HG03108 (cell line): ENCODE results near the gene VEGFC.

Experiments
- ATAC-seq: cut with Tn5 transposase; IDR thresholded peaks from one replicate; pipeline ENCODE4 v1.9.1; 2021; ENCODE audit warnings: moderate library complexity; ENCODE audit not compliant: unreplicated experiment

The VEGFC gene

GRCh38 chr4:176799653-176800052, 6.9 kb upstream of the VEGFC start:
- ATAC-seq = no peak

DNA sequence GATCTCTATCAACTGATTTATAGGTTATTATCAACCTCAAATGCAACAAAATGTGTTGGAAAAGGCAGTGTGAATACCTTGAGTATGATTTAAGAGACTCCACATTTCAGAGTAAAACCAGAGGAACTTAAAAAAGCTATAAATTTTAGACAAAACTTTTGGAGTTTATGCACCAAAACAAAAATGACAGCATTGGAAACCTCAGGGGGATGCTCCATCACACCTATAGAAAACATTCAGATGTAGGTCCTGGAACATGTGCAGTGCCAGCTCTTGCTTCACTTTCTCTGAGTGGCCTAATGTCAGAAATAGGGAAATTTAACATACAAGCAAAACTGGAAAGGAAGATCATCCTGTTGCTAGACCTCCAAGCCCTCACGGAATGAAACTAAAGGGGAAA, 5.8 kb upstream of the VEGFC start:
- no peak for ATAC-seq

GRCh38 chr4:176795441-176795840, 2.7 kb upstream of the VEGFC start:
- no peak for ATAC-seq

- no peak for ATAC-seq
Measured at GRCh38 chr4:176794651-176795050, 1.9 kb upstream of the VEGFC start.

- ATAC-seq = no peak
Measured at GRCh38 chr4:176794151-176794550, 1.4 kb upstream of the VEGFC start.

GRCh38 chr4:176793060-176793605, 411 bp upstream of the VEGFC start:
- no peak for ATAC-seq

GRCh38 chr4:176791591-176792325, 964 bp downstream of the VEGFC start:
- ATAC-seq = no peak

GRCh38 chr4:176790398-176790797, 2.3 kb downstream of the VEGFC start:
- ATAC-seq = no peak

DNA sequence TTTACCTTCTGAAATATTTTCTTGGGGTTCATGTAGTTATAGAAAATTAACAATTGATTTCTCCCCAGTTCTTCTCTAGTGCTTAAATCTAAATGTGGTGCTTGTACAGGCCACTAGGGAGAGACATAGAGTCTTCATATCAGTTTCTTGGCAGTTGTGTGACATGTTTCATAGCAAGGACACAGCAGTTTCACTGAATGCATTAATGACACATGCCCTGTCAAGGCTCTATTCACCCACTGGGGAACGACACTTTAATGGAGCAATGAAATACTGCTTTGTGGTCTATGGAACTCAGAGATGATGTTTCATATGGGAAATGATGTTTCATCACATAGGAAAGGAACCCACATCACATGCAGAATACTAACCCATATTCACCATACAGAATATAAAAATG, 2.8 kb downstream of the VEGFC start:
- no peak for ATAC-seq

- no peak for ATAC-seq
Measured at GRCh38 chr4:176788971-176789370, 3.8 kb downstream of the VEGFC start.

DNA sequence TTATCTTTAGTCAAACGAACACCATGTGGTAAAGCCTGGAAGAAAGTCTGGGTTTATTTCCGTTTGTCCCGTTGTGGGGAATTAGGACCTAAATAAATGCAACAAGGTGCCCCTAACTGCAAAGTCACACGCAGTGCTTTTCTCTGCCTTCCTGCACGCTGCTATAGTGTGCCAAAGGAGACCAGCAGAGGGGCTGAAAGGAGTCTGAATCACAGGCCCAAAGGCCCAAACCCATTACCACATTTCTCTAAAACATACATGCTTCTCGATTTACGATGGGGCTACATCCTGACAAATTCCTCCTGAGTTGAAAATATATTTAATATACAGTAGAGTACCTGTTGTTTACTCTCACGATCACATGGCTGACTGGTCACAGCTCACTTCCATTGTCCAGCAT, 4.5 kb downstream of the VEGFC start:
- no peak for ATAC-seq

- no peak for ATAC-seq
Measured at GRCh38 chr4:176784816-176785215, 7.9 kb downstream of the VEGFC start.

DNA sequence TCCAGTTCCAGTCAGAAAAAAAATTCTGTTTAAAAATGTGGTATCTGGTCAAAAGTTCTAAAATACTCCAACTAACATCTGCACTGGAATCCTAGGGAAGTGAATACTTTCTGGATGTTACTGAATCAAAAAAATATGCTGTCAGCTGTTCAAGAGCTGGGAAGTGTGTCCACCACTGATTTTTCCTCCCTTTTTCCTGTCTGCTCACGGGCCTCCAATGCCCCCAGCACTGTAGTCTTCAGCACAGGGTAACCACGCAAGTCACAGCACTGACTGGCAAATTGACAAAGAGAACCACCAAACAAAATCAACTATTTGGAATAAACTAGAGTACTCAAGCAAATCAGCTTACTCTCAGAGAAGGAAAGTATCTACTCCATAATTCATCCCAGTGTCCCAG, 9.9 kb downstream of the VEGFC start:
- ATAC-seq = no peak

DNA sequence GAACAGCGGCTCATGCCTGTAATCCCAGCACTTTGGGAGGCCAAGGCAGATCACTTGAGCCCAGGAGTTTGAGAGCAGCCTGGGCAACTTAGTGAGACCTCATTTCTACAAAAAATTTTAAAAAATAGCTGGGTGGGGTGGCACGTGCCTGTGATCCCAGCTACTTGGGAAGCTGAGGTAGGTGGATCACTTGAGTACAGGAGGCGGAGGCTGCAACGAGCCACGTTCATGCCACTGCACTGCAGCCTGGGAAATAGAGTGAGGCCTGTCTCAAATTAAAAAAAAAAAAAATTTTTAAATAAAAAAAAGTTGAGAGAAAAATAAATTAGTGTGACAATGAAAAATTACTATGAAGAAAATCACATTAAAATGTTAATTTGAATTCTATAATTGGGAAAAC, 10.5 kb downstream of the VEGFC start:
- no peak for ATAC-seq

GRCh38 chr4:176781739-176782100, 11.0 kb downstream of the VEGFC start:
- no peak for ATAC-seq

GRCh38 chr4:176780995-176781738, 11.6 kb downstream of the VEGFC start:
- ATAC-seq = no peak

GRCh38 chr4:176779421-176779820, 13.3 kb downstream of the VEGFC start:
- ATAC-seq = no peak

DNA sequence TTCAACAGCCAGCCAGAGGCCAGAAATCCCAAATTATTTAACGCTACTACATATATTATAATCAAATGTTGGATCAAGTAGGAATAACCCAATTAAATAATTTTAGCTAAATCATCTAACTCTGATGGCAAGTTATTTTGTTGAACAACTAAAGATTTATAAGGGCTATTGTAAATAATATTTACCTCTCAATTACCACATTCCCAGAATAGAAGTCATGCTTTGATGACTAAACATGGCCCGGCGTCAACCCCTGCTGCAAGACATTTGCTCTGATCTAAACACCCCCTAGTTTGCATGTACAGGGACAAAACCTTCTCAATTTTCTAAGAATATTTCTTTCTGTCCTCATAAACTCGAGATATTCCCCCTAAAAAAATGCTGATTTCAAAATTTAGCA, 14.2 kb downstream of the VEGFC start:
- no peak for ATAC-seq

- ATAC-seq = no peak
Measured at GRCh38 chr4:176778063-176778462, 14.7 kb downstream of the VEGFC start.

DNA sequence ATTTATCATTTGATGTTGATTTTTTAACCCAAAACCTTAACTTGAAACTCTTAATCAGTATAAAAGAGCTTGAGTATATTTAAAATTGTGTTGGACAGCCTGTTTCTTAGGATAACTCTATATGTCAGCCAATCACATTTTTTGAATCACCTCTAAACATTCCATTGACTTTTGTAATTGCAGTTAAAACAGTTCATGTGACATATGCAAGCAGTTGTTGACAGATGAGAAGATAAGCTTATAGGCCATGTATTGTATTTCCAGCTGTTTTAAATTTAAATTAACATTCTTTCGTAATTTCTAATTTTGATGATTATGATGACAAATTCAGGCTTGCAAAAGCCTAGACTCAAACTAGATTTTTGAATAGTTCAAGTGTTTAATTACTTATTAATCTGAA, 17.4 kb downstream of the VEGFC start:
- no peak for ATAC-seq

- no peak for ATAC-seq
Measured at GRCh38 chr4:176774852-176775251, 17.9 kb downstream of the VEGFC start.

GRCh38 chr4:176769514-176769913, 23.2 kb downstream of the VEGFC start:
- ATAC-seq = no peak
